Coronary artery (tissue), 2 donors: ENCODE data around the gene LRRC14B.
"Not testable (repeated sequence)": the region's sequence is repeated elsewhere in the genome, so short reads cannot be mapped to it uniquely, and the experiment has no call there.

Experiments used
- DNase-seq: peaks from one replicate; pipeline ENCODE4 v3.0.0-alpha.2; 2017; ENCODE audit warnings: low spot score
- H3K27ac ChIP-seq, 2 donors: fragments of 200-600 bp; sonication (generic); one replicate each; pipeline ENCODE4 v1.5.1; 2016 to 2019
- H3K4me3 ChIP-seq: fragments of 200-600 bp; sonication (generic); 2 replicates; pipeline ENCODE4 v1.5.1; 2016; ENCODE audit warnings: mild to moderate bottlenecking, moderate library complexity
- CTCF ChIP-seq: fragments of 200-600 bp; sonication (generic); IDR thresholded peaks from one replicate; pipeline ENCODE4 v1.5.1; 2019; ENCODE audit warnings: antibody characterized with exemption

LRRC14B gene

DNA sequence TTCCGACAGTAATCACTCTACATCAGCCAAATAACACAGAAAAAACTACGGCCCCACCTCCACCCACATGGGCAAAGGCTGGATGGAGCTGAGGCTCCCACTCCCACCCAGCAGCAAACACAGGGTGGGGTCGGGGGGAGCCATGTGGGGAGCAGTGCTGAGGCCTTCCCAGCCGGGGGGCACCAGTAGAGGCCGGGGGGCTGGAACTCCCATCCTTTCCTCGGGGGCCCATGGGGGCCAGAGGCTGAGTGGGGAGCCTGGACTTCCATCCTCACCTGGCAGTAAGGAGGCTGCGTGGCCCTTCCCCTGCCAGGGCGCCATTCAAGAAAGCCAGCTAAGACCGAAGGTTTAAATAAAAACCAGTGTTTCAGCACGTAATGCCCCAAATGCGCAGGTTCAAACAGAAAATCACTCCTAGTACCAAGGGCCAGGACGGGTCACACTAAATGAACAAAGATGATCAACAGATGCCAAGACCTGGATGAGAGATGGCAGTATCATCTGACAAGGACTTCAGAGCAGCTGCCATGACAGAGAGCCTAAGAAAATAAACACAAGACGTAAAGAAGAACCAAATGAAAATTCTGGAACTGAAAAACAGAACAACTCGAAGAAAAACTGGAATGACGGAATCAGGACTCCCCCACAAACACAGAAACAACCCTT, 17.3 kb downstream of the LRRC14B start:
- Histone ChIP-seq H3K27ac (peak overlapping the region in 1 of 2 donors; percentile 11), H3K4me3 (no peak overlapping the region)
- DNase-seq = no peak
- no peak for TF ChIP-seq CTCF

- Histone ChIP-seq H3K27ac (no peak overlapping the region), H3K4me3 (no peak overlapping the region)
- DNase-seq = no peak
- TF ChIP-seq CTCF = no peak
These were observed 22.6 kb downstream of the LRRC14B start for GRCh38 chr5:213803-214395.

GRCh38 chr5:215256-215655, 24.0 kb downstream of the LRRC14B start:
- not testable (repeated sequence) for H3K4me3 ChIP-seq, H3K27ac ChIP-seq, DNase-seq

GRCh38 chr5:216076-216475, 24.8 kb downstream of the LRRC14B start:
- H3K27ac ChIP-seq, H3K4me3 ChIP-seq, DNase-seq: not testable (repeated sequence)

- H3K4me3 ChIP-seq = peak within 1 kb of the TSS; percentile 98
- H3K27ac ChIP-seq = peak within 1 kb of the TSS; percentile 80 to 91
- peak; percentile 94 for DNase-seq
These were observed 26.5 kb downstream of the LRRC14B start, which contains the start of the genes CCDC127 and SDHA for GRCh38 chr5:217494-218456. Gene CCDC127, minus strand, starts transcription at chr5:218153. Its CDS starts 1,304 bp downstream, at chr5:216849. Gene SDHA, plus strand, starts transcription at chr5:218320. Its CDS starts 36 bp downstream, at chr5:218356.

DNA sequence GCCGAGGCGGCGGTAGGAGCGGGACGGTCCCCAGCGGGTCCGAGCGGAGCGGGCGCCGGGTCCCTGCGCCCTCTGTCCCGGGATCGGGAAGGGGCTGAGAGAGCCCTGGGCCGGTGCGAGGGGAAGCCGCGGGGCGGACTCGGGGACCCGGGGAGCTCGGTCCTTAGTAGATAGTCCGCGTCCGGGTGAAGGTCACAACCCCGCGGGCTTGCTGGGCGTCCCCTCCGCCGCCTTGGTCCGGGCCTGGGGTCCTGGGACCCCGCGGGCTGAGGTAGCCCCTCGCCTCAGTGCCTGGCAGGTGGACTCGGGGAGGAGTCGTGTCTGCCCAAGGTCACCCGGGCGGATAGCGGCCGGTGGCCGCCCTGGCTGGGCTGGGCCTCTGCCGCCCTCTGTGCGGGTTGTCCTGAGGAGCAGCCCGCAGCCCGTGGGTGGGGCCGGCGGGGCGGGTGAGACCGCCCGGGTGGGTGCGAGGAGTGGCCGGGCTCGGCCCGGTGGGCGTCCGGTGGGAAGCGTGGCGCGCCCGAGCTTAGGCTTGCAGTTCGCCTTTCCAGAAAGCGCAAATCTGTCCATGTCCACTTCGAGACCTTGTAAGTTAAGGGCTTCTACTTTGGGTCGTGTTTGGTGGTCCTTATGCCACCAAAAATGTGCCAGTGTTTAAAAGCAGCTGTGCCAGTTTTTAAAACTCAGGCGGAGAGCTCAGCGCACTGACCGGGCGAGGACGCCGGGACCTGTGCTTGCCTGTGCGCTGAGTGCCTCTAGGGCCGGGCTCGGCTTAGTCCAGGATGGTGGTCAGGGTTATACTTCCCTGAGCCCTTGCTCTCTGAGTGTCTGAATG, 27.4 kb downstream of the LRRC14B start:
- Histone ChIP-seq H3K4me3 (peak overlapping the region; percentile 98), H3K27ac (peak overlapping the region; percentile 80 to 91)
- no peak for TF ChIP-seq CTCF
- DNase-seq = no peak

DNA sequence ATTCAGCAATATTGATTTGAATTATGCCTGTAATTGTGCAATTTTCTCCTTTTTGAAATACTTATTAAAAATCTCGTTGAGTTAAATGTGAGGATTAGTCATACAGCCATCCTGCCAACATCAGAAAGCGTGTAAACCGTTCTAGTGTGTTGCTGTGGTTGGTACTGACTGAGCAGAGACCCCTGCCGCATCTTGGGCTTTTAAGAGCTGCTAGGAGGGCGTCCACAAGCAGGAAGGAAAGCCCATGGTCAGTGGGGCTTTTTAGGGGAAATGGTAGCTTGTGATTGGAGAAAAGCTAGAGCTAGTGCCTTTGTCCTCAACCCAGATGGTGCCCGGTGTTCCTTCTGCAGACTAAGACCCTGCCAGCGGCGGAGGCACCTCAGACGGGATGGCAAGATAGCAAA, 28.2 kb downstream of the LRRC14B start:
- peak overlapping the region; percentile 80 to 91 for H3K27ac ChIP-seq
- DNase-seq = no peak
- TF ChIP-seq CTCF = no peak
- H3K4me3 ChIP-seq = peak overlapping the region; percentile 98

GRCh38 chr5:219991-220390, 28.7 kb downstream of the LRRC14B start:
- no peak for DNase-seq
- TF ChIP-seq CTCF = no peak
- Histone ChIP-seq H3K4me3 (peak overlapping the region; percentile 98), H3K27ac (peak overlapping the region in 1 of 2 donors; percentile 80)

- H3K27ac ChIP-seq, DNase-seq, H3K4me3 ChIP-seq: not testable (repeated sequence)
These were observed 31.8 kb downstream of the LRRC14B start for GRCh38 chr5:222951-223715.
